GM13976 (cell line): ENCODE results near the gene TRIM10.

Experiments
- DNase-seq: peaks from one replicate; pipeline ENCODE4 v3.0.0; 2012; ENCODE audit warnings: low spot score
- in situ Hi-C: fragments of 300-500 bp; cut with MboI; formaldehyde crosslinking; loops from one replicate; pipeline ENCODE4 v1.12.0; 2022; ENCODE audit warnings: low sequenced_read_pairs, mixed read lengths, inconsistent platforms; ENCODE audit not compliant: unreplicated experiment
- TF ChIP-seq, protein P1 (sequence below): IDR thresholded peaks from 2 replicates; pipeline ENCODE4 v1.5.1; 2012; ENCODE audit warnings: borderline replicate concordance, mild to moderate bottlenecking; ENCODE audit not compliant: insufficient read depth; ENCODE audit errors: extremely low read depth, missing control alignments, control extremely low read depth

Gene TRIM10

DNA sequence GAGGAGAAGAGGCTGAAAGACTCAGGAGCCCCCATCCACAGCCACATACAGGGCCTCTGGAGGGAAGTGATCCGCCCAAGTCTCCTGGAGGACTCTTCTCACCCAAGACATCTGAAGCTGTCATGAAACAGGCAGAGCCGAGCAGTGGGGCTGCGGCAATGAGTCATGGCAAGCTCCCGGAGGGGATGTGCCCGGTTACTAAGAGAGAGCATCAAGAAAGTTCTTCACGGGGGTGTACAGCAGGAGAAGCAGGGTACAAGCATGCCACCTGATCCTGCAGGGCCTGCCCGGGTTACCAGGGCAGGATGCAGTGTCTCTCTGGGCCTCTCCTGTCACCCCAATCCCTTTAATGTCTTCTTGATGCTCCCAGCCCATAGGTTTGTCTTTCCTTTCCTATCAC is 31.1 kb upstream of the TRIM10 start:
- TF ChIP-seq, protein P1, sequence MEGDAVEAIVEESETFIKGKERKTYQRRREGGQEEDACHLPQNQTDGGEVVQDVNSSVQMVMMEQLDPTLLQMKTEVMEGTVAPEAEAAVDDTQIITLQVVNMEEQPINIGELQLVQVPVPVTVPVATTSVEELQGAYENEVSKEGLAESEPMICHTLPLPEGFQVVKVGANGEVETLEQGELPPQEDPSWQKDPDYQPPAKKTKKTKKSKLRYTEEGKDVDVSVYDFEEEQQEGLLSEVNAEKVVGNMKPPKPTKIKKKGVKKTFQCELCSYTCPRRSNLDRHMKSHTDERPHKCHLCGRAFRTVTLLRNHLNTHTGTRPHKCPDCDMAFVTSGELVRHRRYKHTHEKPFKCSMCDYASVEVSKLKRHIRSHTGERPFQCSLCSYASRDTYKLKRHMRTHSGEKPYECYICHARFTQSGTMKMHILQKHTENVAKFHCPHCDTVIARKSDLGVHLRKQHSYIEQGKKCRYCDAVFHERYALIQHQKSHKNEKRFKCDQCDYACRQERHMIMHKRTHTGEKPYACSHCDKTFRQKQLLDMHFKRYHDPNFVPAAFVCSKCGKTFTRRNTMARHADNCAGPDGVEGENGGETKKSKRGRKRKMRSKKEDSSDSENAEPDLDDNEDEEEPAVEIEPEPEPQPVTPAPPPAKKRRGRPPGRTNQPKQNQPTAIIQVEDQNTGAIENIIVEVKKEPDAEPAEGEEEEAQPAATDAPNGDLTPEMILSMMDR, result no peak
- in situ Hi-C loops, result no loop called here
- DNase-seq, result no peak

DNA sequence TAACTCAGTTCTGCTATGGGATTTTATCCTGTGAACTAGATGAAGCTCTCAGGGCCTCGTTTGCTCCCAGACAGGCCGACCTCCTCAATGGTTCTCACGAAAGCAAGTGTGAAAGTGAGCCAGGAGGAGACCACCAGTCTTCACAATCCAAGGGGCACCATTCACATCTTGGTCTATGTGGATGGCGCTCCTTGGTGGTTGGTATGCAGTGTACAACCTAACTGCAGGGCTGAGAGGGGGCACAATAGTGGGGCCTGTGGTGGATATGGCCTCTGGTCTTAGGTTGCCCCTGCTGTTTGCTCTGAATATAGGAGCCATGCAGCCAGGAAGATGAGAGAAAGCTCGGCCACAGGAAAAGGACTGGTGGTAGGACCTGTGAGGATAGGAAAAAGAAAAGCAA is 27.5 kb upstream of the TRIM10 start:
- in situ Hi-C loops, result no loop called here
- TF ChIP-seq, protein P1, result no peak
- DNase-seq, result no peak

DNA sequence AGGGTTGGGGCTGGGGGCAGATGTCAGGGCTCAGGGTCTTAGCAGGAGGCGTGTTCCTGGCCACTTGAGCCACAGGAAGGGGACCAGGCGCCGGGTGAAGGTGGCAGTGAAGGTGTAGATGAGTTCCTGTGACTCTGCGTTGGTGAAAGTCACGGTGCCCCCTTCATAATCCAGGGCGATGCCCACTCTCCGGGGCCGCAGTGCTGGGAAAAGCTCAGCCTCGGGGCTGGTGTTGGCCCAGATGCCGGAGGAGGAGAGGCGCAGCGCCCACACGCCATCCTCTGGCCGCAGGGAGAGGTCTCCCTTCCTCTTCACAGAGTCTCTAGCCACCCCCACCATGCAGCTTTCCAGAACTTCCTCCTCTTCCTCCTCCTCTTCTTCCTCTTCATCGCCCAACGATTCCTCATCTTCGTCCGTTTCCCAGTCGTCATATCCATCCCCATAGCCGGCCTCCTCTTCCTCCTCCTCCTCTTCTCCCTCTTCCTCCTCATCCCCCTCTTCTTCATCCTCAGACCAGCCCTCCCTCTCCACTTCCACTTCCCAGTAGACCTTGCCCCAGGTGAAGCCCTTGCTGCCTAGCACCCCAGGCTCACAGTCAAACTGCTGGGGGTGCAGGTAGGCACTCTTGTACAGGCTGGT is 25.0 kb upstream of the TRIM10 start:
- no peak for DNase-seq
- in situ Hi-C loops, result no loop called here

DNA sequence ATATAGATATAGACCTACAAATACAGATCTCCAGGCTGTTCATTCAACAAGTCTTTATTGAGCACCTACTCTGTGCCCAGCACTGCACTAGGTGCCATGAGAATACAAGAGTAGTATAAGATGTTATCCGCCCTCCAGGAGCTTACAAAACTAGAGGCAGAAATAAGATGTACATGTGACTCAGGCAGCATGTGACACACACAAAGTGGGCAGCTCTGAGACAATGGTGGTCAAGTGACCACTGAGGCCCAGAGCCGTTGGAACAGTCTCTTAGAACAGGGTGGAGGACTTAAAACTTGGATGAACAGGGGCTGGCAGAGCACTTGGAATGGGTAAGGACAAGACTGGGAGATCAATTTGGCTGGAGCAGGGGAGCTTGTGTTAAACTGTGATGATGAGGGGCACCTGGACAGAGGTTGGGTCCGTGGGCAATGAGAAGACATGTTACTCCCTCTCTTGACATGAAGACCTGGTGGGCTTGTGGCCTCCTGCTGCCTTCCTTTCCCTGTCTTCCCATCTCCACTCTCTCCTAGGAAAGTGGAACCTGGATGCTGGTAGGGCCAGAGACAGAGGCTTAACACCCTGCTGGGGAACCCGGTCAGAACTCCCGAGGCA is 23.5 kb upstream of the TRIM10 start:
- in situ Hi-C loops, result no loop called here
- DNase-seq, result no peak
- TF ChIP-seq, protein P1, result no peak

More for the DNA sequence above, 25.0 kb upstream of the TRIM10 start:
- TF ChIP-seq, protein P1, result no peak

DNA sequence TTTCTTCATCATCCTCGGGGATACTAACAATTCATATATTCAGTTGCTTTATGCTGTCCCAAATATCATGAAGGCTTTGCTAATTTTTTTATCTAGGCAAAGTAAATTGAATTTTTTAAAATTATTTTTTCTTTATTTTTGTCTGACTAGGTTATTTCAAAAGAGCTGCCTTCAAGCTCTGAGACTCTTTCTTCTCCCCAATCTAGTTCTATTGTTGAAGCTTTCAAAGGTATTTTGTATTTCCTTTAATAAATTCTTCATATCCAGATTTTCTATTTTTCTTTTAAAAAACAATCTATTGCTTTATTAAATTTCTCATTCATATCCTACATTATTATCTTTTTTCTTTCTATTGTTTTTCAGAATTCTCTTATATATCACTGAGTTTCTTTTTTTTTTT is 19.1 kb upstream of the TRIM10 start:
- TF ChIP-seq, protein P1, result no peak
- in situ Hi-C loops, result no loop called here
- no peak for DNase-seq

DNA sequence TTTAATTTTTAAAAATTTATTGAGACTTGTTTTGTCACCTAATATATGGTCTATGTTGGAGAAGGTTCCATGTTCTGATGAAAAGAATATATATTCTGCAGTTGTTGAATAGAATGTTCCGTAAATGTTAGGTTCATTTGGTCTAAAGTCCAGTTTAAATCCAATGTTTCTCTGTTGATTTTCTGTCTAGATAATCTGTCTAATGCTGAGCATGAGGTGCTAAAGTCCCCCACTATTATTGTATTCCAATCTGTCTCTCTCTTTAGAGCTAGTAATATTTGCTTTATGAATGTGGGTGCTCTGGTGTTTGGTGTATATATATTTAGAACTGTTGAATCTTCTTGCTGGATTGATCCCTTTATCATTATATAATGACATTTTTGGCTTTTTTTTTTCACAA is 17.8 kb upstream of the TRIM10 start:
- no peak for DNase-seq
- in situ Hi-C loops, result no loop called here
- TF ChIP-seq, protein P1, result no peak
